HepG2 (cell line): ENCODE data around the gene CCDC54. TPM values are rescaled to one million over a fixed set of nuclear protein-coding genes. Genes with fewer than 3 reads are reported as not detected.

ENCODE experiments used
- ATAC-seq: fragments of 200-7000 bp; cut with Tn5 transposase; 3 replicates; pipeline ENCODE4 v1.9.1; 2020; ENCODE audit warnings: mild to moderate bottlenecking, moderate library complexity
- BruUV-seq: library from RNA; stranded (reverse); fragments of 400-500 nt; replicated peaks from 2 replicates; lab custom pipeline; 2021; lab: Mats Ljungman, UMichigan
- CTCF ChIA-PET: fragments of 300-600 bp; formaldehyde crosslinking; extraction: SDS; loops from one replicate; lab custom pipeline; 2021; ENCODE audit warnings: low total read pairs, inconsistent platforms, low intra/inter-chr PET ratio; lab: Yijun Ruan, JAX
- POLR2A ChIA-PET: fragments of 350-600 bp; sonication (Branson Sonifier 250); formaldehyde crosslinking; loops from one replicate; lab custom pipeline; 2020; ENCODE audit warnings: antibody characterized with exemption, inconsistent platforms; lab: Yijun Ruan, JAX
- DNase-seq: peaks from one replicate; pipeline ENCODE4 v3.0.0-alpha.2; 2015; ENCODE audit warnings: low spot score
- FAIRE-seq: peaks from 3 replicates; lab custom pipeline; 2011; peaks lifted over from hg19 to GRCh38; lab: Jason Lieb, UNC
- H2AFZ ChIP-seq: one replicate; pipeline ENCODE4 v1.6.1; 2011; ENCODE audit warnings: low read length, inconsistent platforms
- H3K27ac ChIP-seq: fragments of 300-600 bp; 3 replicates; pipeline ENCODE4 v1.8.0; 2011; ENCODE audit warnings: mixed run types, mild to moderate bottlenecking, mixed read lengths, low read length, inconsistent platforms; ENCODE audit not compliant: insufficient read depth; ENCODE audit errors: extremely low read length
- H3K27me3 ChIP-seq, 2 experiments: fragments of 200-600 bp in 1 of 2; 2 replicates in 1 of 2; 3 replicates in 1 of 2; pipeline versions ENCODE4 v1.6.0 to v1.8.0; 2011; ENCODE audit warnings: low read length in 2 of 2, mild to moderate bottlenecking in 2 of 2, moderate library complexity in 2 of 2, inconsistent platforms in 1 of 2; ENCODE audit not compliant: insufficient read depth in 2 of 2, control insufficient read depth in 1 of 2
- H3K36me3 ChIP-seq, 2 experiments: fragments of 200-600 bp in 1 of 2; replicated peaks in 1 of 2; 2 replicates in 1 of 2; 3 replicates in 1 of 2; pipeline versions ENCODE4 v1.5.1 to v1.8.0; 2011; ENCODE audit warnings: low read length in 2 of 2, inconsistent platforms in 1 of 2; ENCODE audit not compliant: insufficient read depth in 2 of 2, control insufficient read depth in 1 of 2
- H3K4me1 ChIP-seq: 2 replicates; pipeline ENCODE4 v1.5.1; 2012; ENCODE audit warnings: low read length, inconsistent platforms; ENCODE audit not compliant: insufficient read depth
- H3K4me2 ChIP-seq: 2 replicates; pipeline ENCODE4 v1.6.0; 2011; ENCODE audit warnings: low read depth, low read length, inconsistent platforms
- H3K4me3 ChIP-seq, 3 experiments: fragments of 200-600 bp in 1 of 3; sonication (generic), shearing (Covaris generic) in 1 of 3; replicated peaks in 1 of 3; 2 replicates each; pipeline ENCODE4 v1.5.1; 2011 to 2016; ENCODE audit warnings: low read length in 3 of 3, inconsistent platforms in 2 of 3, low read depth in 2 of 3, mild to moderate bottlenecking in 2 of 3, control low read depth in 1 of 3, mixed read lengths in 1 of 3; ENCODE audit not compliant: insufficient read depth in 1 of 3
- H3K79me2 ChIP-seq: one replicate; pipeline ENCODE4 v1.6.1; 2011; ENCODE audit warnings: low read length, inconsistent platforms; ENCODE audit not compliant: insufficient read depth
- H3K9ac ChIP-seq: 2 replicates; pipeline ENCODE4 v1.6.0; 2011; ENCODE audit warnings: mild to moderate bottlenecking, low read depth, low read length, inconsistent platforms; ENCODE audit not compliant: insufficient read depth
- H3K9me3 ChIP-seq: 2 replicates; pipeline ENCODE4 v1.5.1; 2012; ENCODE audit warnings: mild to moderate bottlenecking, low read length
- H4K20me1 ChIP-seq: 2 replicates; pipeline ENCODE4 v1.6.0; 2011; ENCODE audit warnings: inconsistent platforms, mild to moderate bottlenecking, low read length, moderate library complexity; ENCODE audit not compliant: insufficient read depth
- E2F1 ChIP-seq: sonication (generic); formaldehyde crosslinking; IDR thresholded peaks from 2 replicates; pipeline ENCODE4 v1.5.0; 2020; ENCODE audit warnings: missing genetic modification reagents
- ETV6 ChIP-seq: sonication (generic); formaldehyde crosslinking; conservative IDR thresholded peaks from 2 replicates; pipeline ENCODE4 v1.4.0; 2020; ENCODE audit warnings: missing genetic modification reagents
- MAFF ChIP-seq: IDR thresholded peaks from 2 replicates; pipeline ENCODE4 v1.6.1; 2011; ENCODE audit warnings: low read depth, low read length, improper control_type of control experiment
- MAFK ChIP-seq, 2 experiments: IDR thresholded peaks in 1 of 2; conservative IDR thresholded peaks in 1 of 2; 2 replicates each; pipeline ENCODE4 v1.6.1; 2011; ENCODE audit warnings: improper control_type of control experiment in 2 of 2, low read length in 2 of 2
- MED8 ChIP-seq: sonication (generic); formaldehyde crosslinking; IDR thresholded peaks from 2 replicates; pipeline ENCODE4 v1.8.1; 2023; ENCODE audit warnings: mild to moderate bottlenecking, missing genetic modification reagents; ENCODE audit not compliant: insufficient replicate concordance
- MEIS2 ChIP-seq: sonication (generic); formaldehyde crosslinking; IDR thresholded peaks from 2 replicates; pipeline ENCODE4 v1.9.0; 2021; ENCODE audit warnings: mild to moderate bottlenecking, missing genetic modification reagents
- NR1H2 ChIP-seq: sonication (generic); formaldehyde crosslinking; IDR thresholded peaks from 2 replicates; pipeline ENCODE4 v1.8.1; 2022; ENCODE audit warnings: low read depth, missing genetic modification reagents, borderline replicate concordance
- PAXIP1 ChIP-seq: sonication (generic); formaldehyde crosslinking; conservative IDR thresholded peaks from 2 replicates; pipeline ENCODE4 v1.4.0; 2020; ENCODE audit warnings: mild to moderate bottlenecking, missing genetic modification reagents, moderate library complexity
- RAD21 ChIP-seq: fragments of 450-650 bp; formaldehyde crosslinking; IDR thresholded peaks from 2 replicates; pipeline ENCODE4 v1.5.0; 2020; ENCODE audit warnings: mild to moderate bottlenecking
- WGBS: methylation state at CpG from one replicate; pipeline ENCODE4 v1.1.6; 2017; ENCODE audit warnings: low lambda C conversion rate; 5-methylcytosine and 5-hydroxymethylcytosine counted together
- in situ Hi-C: cut with HindIII; loops from 2 replicates; pipeline ENCODE4 v1.10.0; 2017; ENCODE audit warnings: low pct_unique_long_range_greater_than_20kb; ENCODE audit not compliant: extremely low pct_ligation_motif_present
- intact Hi-C: fragments of 100-400 bp; cut with micrococcal nuclease; formaldehyde crosslinking; loops from one replicate; pipeline ENCODE4 v1.10.0; 2022; ENCODE audit not compliant: unreplicated experiment
- polyA plus RNA-seq, 8 experiments: library from polyadenylated mRNA; depleted of rRNA in 3 of 8; stranded (reverse) in 7 of 8; unstranded in 1 of 8; fragments of >200 nt; fragmentation: Illumina TruSeq in 4 of 8; extraction: Trizol in 4 of 8; gene quantifications; 2 replicates each; pipeline versions ENCODE4 v1.2.1 to v1.2.3, GENCODE V29; 2011 to 2016; ENCODE audit warnings: low read depth in 4 of 8, missing spikeins in 1 of 8, mixed read lengths in 1 of 8; ENCODE audit not compliant: insufficient read depth in 1 of 8
- total RNA-seq, 5 experiments: library from RNA; depleted of rRNA; stranded (reverse); fragments of >200 nt; fragmentation: Illumina TruSeq; extraction: Trizol; gene quantifications; 2 replicates each; pipeline ENCODE4 v1.2.3, GENCODE V29; 2016; ENCODE audit warnings: low read depth in 1 of 5
- TF ChIP-seq, protein P1 (sequence below): sonication (generic); formaldehyde crosslinking; IDR thresholded peaks from 2 replicates; pipeline ENCODE4 v1.4.0; 2020; ENCODE audit warnings: missing genetic modification reagents

The CCDC54 gene
- total and polyA plus RNA-seq, 2 of the 13 experiments (the other 11 are each of a cell fraction or from before 2014, with no cell fraction given): not detected

- intact Hi-C loops: no loop called here
- Histone ChIP-seq H3K79me2 (no peaks in the 10 kb centered on the region), H3K9me3 (no peaks in the 10 kb centered on the region), H2AFZ (no peak overlapping the region), H3K36me3 (no peaks in the 10 kb centered on the region), H4K20me1 (no peaks in the 10 kb centered on the region), H3K4me3 (no peak overlapping the region), H3K4me2 (no peak overlapping the region), H3K4me1 (no peaks in the 10 kb centered on the region), H3K9ac (no peak overlapping the region), H3K27ac (no peak overlapping the region), H3K27me3 (no peaks in the 10 kb centered on the region)
- in situ Hi-C loops: no loop called here
- FAIRE-seq: no peak
- no peak for DNase-seq
- CTCF ChIA-PET: no interaction called here
- 48% methylated on average over 5 of the region's 5 CpGs for WGBS
- no TSS peak for BruUV-seq
- ATAC-seq: no peak
- POLR2A ChIA-PET: no interaction called here
- TF ChIP-seq E2F1 (CRISPR knock-in tag) (no peak), MAFF (0 out of 2 replicates have a peak, but pooled peaks have one; percentile 26), MEIS2 (CRISPR knock-in tag) (no peak), RAD21 (CRISPR knock-in tag) (no peak), MAFK (conservative IDR thresholded peaks at IDR 0.05 in 1 of 2, IDR thresholded peaks at IDR 0.05 in 1 of 2; ENCODE audit: low read length in 2 of 2) (peak; percentile 41 to 66; a peak in 3 of 4 replicates), ETV6 (CRISPR knock-in tag) (no peak), NR1H2 (CRISPR knock-in tag) (no peak), MED8 (CRISPR knock-in tag) (no peak), PAXIP1 (CRISPR knock-in tag) (no peak)
- TF ChIP-seq, protein P1, sequence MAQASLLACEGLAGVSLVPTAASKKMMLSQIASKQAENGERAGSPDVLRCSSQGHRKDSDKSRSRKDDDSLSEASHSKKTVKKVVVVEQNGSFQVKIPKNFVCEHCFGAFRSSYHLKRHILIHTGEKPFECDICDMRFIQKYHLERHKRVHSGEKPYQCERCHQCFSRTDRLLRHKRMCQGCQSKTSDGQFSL (CRISPR knock-in tag): no peak
Measured at GRCh38 chr3:107367353-107367752, 9.9 kb upstream of the CCDC54 start.
